Upper lobe of right lung (tissue), 1 donor: ENCODE data around the gene RPL34. TPM values are rescaled to one million over a fixed set of nuclear protein-coding genes. Genes with fewer than 3 reads are reported as not detected.

ENCODE experiments used
- ATAC-seq: fragments of 200-7000 bp; cut with Tn5 transposase; one replicate; pipeline ENCODE4 v1.9.1; 2020; ENCODE audit warnings: mild to moderate bottlenecking, moderate library complexity
- DNase-seq: peaks from one replicate; pipeline ENCODE4 v3.0.0-alpha.2; 2020
- H3K27ac ChIP-seq: fragments of 200-600 bp; one replicate; pipeline ENCODE4 v1.8.0; 2022
- H3K27me3 ChIP-seq: fragments of 200-600 bp; one replicate; pipeline ENCODE4 v1.8.0; 2022; ENCODE audit warnings: mild to moderate bottlenecking
- H3K36me3 ChIP-seq: fragments of 200-600 bp; one replicate; pipeline ENCODE4 v1.8.0; 2022
- H3K4me1 ChIP-seq: fragments of 200-600 bp; one replicate; pipeline ENCODE4 v1.8.0; 2022
- H3K4me3 ChIP-seq: fragments of 200-600 bp; one replicate; pipeline ENCODE4 v1.8.0; 2022; ENCODE audit warnings: mild to moderate bottlenecking
- H3K9me3 ChIP-seq: fragments of 200-600 bp; one replicate; pipeline ENCODE4 v1.8.0; 2022
- CTCF ChIP-seq: fragments of 200-600 bp; IDR thresholded peaks from one replicate; pipeline ENCODE4 v1.8.0; 2022; ENCODE audit warnings: antibody characterized with exemption
- intact Hi-C: fragments of 100-400 bp; cut with DNase I; formaldehyde crosslinking; loops from one replicate; pipeline ENCODE4 v1.11.0; 2022
- total RNA-seq: library from RNA; stranded (reverse); fragmentation: NEBNext Ultra II Directional; extraction: Animal tissue kit (Norgen Biotek cat#: 25700); gene quantifications from one replicate; pipeline ENCODE4 v1.2.1, GENCODE V29; 2021
- donor health status: DM: no; HTN: yes; CAD: no; lungs with severe emphysema.

The RPL34 gene
- total RNA-seq, 1 donor from 2014 or later = 993 TPM

DNA sequence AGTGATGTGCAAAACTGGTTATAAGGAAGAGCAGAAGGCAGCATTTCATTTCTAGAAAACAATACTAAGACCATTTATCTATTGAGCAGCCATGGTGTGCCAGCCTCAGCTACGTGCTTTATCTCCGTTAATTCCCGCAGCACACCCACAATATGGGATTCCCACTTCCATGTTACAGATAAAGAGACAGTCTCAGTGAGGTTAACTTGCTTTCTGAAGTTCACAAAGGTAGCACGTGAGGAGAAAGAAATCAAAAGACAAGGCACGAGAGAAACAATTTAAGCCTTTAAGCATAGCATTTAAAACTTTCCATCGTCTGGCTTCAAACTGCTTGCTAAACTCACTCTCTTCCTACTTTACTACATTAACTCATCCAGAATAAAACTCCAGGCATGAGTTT, 8.0 kb upstream of the RPL34 start:
- ATAC-seq (no peak), DNase-seq (no peak)
- Histone ChIP-seq H3K27me3 (no peaks in the 10 kb centered on the region), H3K27ac (no peak overlapping the region), H3K36me3 (no peaks in the 10 kb centered on the region), H3K4me3 (no peak overlapping the region), H3K9me3 (peaks cover 7% of the 10 kb centered on the region), H3K4me1 (no peaks in the 10 kb centered on the region)
- intact Hi-C loops = no loop called here
- no peak for TF ChIP-seq CTCF

DNA sequence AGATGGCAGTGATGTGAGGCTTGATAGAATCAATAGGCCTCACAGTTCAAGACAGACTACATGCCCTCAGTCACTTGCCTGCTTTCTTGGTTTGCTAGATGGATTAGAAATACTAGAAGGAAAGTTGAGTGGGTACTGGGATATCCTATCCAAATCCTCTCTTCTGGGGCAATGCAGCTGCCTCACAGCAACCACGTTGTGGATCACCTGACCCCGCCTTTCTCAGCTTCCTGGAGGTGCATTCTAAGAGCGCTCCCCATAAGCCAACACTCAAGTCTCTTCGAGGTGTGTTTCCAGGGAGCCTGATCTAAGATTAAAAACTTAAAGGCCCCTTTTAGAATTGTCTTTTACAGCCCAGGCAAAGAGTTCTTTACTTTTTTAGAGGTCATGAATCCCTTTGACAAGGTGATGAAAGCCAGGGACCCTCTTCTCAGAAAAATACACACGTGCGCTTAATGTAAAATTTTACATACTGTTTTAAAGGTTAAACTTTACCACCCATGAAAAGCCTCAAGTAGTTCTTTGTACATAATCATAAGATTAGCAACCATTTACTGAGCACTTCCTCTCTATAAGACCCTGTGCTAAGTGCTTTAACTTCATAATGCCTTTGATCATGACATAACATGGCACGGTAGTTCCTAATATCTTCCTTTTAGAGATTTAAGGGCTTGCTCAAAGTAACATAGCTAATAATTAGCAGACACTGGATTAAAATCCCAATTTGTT, 840 bp upstream of the RPL34 start:
- TF ChIP-seq CTCF = no peak
- intact Hi-C loops = no loop called here
- peak overlapping the region; percentile 85 for H3K27ac ChIP-seq
- H3K4me1 ChIP-seq = peaks cover 21% of the 10 kb centered on the region
- peaks cover 30% of the 10 kb centered on the region for H3K36me3 ChIP-seq
- no peak for ATAC-seq
- peaks cover 7% of the 10 kb centered on the region for H3K9me3 ChIP-seq
- peak overlapping the region; percentile 75 for H3K4me3 ChIP-seq
- no peak for DNase-seq
- no peaks in the 10 kb centered on the region for H3K27me3 ChIP-seq

GRCh38 chr4:108620933-108621905, 843 bp downstream of the RPL34 start:
- H3K9me3 ChIP-seq = no peaks in the 10 kb centered on the region
- ATAC-seq (no peak), DNase-seq (no peak)
- peak overlapping the region; percentile 75 for H3K4me3 ChIP-seq
- H3K4me1 ChIP-seq = peaks cover 21% of the 10 kb centered on the region
- peaks cover 47% of the 10 kb centered on the region for H3K36me3 ChIP-seq
- peak overlapping the region; percentile 85 for H3K27ac ChIP-seq
- no peak for TF ChIP-seq CTCF
- no peaks in the 10 kb centered on the region for H3K27me3 ChIP-seq
- intact Hi-C loops = no loop called here

GRCh38 chr4:108622022-108622421, 1.6 kb downstream of the RPL34 start:
- TF ChIP-seq CTCF = no peak
- no peak overlapping the region for H3K4me3 ChIP-seq
- H3K27me3 ChIP-seq = no peaks in the 10 kb centered on the region
- peaks cover 21% of the 10 kb centered on the region for H3K4me1 ChIP-seq
- DNase-seq (no peak), ATAC-seq (no peak)
- H3K36me3 ChIP-seq = peaks cover 55% of the 10 kb centered on the region
- H3K27ac ChIP-seq = no peak overlapping the region
- no peaks in the 10 kb centered on the region for H3K9me3 ChIP-seq
- intact Hi-C loops = no loop called here

- no peak for TF ChIP-seq CTCF
- peaks cover 63% of the 10 kb centered on the region for H3K36me3 ChIP-seq
- no peaks in the 10 kb centered on the region for H3K27me3 ChIP-seq
- H3K27ac ChIP-seq = no peak overlapping the region
- ATAC-seq = no peak
- no peak for DNase-seq
- intact Hi-C loops = no loop called here
- H3K4me1 ChIP-seq = peaks cover 21% of the 10 kb centered on the region
- no peak overlapping the region for H3K4me3 ChIP-seq
- no peaks in the 10 kb centered on the region for H3K9me3 ChIP-seq
Observed at GRCh38 chr4:108622828-108623227, 2.5 kb downstream of the RPL34 start.
